Heart left ventricle (tissue), 13 donors: ENCODE data around the gene NEDD8.

Source experiments
- CTCF ChIP-seq, 12 donors: fragments of 200-600 bp; sonication (generic) in 4 of 12; IDR thresholded peaks; one replicate each; pipeline versions ENCODE4 v1.5.0 to v1.8.0; 2018 to 2022; ENCODE audit warnings: antibody characterized with exemption in 12 of 12, mild to moderate bottlenecking in 5 of 12
- POLR2A ChIP-seq, 2 donors: fragments of 450-650 bp; IDR thresholded peaks; one replicate each; pipeline ENCODE4 v1.6.1; 2017; ENCODE audit warnings: antibody characterized with exemption in 2 of 2, mild to moderate bottlenecking in 2 of 2, moderate library complexity in 2 of 2
- donor health status: ischemic (EF 13 %, LVEDD 7.1; RV severe dilation, severe dysfunction).
- donor health status: DM: no; HTN: yes; CAD: no.
- donor health status: DM: no; HTN: no; CAD: no.
- donor health status: ischemic (EF 25% LVEDD 6.9; RV normal size, moderate dysfunction).
- donor health status: ischemic (EF 25% LVEDD 5.7; RV mildly dilated, moderate dysfunction).
- donor health status: ischemic (EF 35%, LVEDD 5.7; RV mildly dilated, moderate dysfunction).
- donor health status: nonischemic (EF 11% LVEDD 7.7; RV severe dilation, severe dysfunction).
- donor health status: DM: yes; HTN: yes; CAD: no.
- donor health status: PGD.
- donor health status: ischemic (EF 29% LVEDD 5.4; RV normal size, mild dysfunction).
- donor health status: nonischemic (EF 23%, LVEDD 6.1; RV moderate dilation, normal function).

DNA sequence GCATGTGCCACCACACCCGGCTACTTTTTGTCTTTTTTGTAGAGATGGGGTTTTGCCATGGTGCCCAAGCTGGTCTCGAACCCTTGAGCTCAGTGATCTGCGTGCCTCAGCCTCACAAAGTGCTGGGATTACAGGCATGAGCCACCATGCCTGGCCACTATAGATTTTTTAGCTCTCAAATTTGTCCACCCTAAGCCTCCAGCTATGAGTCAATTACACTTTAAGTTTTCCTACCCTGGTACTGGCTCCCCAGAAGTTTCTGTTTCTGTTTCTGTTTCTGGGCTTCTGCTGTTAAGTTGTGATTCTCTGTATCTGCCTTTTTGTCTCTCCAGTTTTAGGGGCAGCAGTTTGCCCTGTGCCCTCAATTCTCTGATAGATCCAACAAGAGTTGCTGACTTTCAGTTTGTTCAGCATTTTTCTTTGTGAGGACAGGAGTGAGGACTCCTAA, 14.6 kb upstream of the NEDD8 start:
- TF ChIP-seq CTCF (IDR thresholded peaks at IDR 0.05) (no peak), POLR2A (IDR thresholded peaks at IDR 0.05) (no peak)
